Loucy (cell line): ENCODE data around the gene SHANK3.
"Not testable (repeated sequence)": the region's sequence is repeated elsewhere in the genome, so short reads cannot be mapped to it uniquely, and the experiment has no call there.

Experiments
- CTCF ChIP-seq: fragments of 200-600 bp; sonication (generic); conservative IDR thresholded peaks from 2 replicates; pipeline ENCODE4 v1.5.1; 2014; ENCODE audit warnings: mild to moderate bottlenecking, antibody characterized with exemption, low read length
- EZH2phosphoT487 ChIP-seq: fragments of 200-600 bp; IDR thresholded peaks from 2 replicates; pipeline ENCODE4 v1.6.1; 2018; ENCODE audit warnings: antibody characterized with exemption, mild to moderate bottlenecking, moderate library complexity, borderline replicate concordance

GRCh38 chr22:50659711-50660110, 12.9 kb upstream of the SHANK3 start:
- not testable (repeated sequence) for TF ChIP-seq EZH2phosphoT487, CTCF
